Measurements from ENCODE around the gene EEA1.

DNA sequence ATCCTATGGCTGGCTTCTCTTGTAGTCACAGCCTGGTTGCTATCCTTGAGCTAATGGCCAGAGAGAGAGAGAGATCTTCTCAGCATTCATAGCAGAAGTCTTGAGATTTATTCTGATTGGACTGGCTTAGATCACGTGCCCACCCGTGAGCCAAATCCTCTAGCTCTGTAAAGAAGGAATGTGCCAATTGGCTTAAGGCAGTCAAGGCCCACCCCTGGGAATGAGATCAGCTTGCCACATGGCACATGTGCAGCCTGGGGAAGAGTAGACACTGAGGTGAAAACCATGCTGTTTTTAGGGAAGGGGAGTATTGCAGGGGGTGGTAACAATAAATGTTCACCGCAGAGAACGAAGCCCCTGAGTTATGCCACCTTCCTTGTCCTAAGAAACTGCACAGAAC lies 190.0 kb downstream of the EEA1 start:
- TF ChIP-seq EZH2 (IDR thresholded peaks at IDR 0.05; ENCODE audit: low read depth, low read length, severe bottlenecking) (no peak), YY1 (IDR thresholded peaks at IDR 0.05; ENCODE audit: low read depth, low read length) (no peak), POLR2A (IDR thresholded peaks at IDR 0.05; ENCODE audit: control extremely low read depth in 1 of 2, low read depth in 2 of 2, low read length in 2 of 2) (no peak), POLR2AphosphoS5 (IDR thresholded peaks at IDR 0.05; ENCODE audit: low read depth, low read length) (no peak), EGR1 (IDR thresholded peaks at IDR 0.05; ENCODE audit: borderline replicate concordance, low read depth, low read length) (no peak), CHD2 (IDR thresholded peaks at IDR 0.05; ENCODE audit: low read length) (no peak), GTF2F1 (IDR thresholded peaks at IDR 0.05; ENCODE audit: borderline replicate concordance, low read depth, low read length) (no peak)
- TF ChIP-seq, protein P1, sequence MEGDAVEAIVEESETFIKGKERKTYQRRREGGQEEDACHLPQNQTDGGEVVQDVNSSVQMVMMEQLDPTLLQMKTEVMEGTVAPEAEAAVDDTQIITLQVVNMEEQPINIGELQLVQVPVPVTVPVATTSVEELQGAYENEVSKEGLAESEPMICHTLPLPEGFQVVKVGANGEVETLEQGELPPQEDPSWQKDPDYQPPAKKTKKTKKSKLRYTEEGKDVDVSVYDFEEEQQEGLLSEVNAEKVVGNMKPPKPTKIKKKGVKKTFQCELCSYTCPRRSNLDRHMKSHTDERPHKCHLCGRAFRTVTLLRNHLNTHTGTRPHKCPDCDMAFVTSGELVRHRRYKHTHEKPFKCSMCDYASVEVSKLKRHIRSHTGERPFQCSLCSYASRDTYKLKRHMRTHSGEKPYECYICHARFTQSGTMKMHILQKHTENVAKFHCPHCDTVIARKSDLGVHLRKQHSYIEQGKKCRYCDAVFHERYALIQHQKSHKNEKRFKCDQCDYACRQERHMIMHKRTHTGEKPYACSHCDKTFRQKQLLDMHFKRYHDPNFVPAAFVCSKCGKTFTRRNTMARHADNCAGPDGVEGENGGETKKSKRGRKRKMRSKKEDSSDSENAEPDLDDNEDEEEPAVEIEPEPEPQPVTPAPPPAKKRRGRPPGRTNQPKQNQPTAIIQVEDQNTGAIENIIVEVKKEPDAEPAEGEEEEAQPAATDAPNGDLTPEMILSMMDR (IDR thresholded peaks at IDR 0.05; ENCODE audit: control extremely low read depth in 1 of 3, insufficient read depth in 1 of 3, low read depth in 1 of 3, low read length in 3 of 3): no peak
- TF ChIP-seq, protein P2, sequence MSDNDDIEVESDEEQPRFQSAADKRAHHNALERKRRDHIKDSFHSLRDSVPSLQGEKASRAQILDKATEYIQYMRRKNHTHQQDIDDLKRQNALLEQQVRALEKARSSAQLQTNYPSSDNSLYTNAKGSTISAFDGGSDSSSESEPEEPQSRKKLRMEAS (IDR thresholded peaks at IDR 0.05): peak; percentile 62

All from H1 (cell line).